ENCODE measurements around the gene CTDP1. TPM values are rescaled to one million over a fixed set of nuclear protein-coding genes. Genes with fewer than 3 reads are reported as not detected.

The CTDP1 gene
- total and polyA plus RNA-seq, 7 experiments from 2014 or later, result 11.6 to 75.3 (median 41.2) TPM

DNA sequence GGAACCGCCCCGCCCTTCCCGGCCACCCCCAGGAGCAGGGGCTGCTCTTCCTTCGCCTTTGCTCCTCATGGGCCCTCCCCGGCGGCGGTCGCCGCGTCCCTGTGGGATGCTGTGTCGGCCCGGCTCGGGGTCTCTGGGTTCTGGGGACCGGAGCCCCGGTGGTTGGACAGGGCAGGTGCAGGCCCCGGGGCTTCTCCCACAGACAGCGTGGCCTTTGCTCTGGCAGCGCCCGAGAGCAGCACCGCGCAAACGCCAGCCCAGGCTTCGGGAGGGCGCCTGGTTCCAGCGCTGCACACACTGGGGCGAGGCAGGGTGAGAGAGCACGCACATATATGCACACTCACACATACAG is 109.1 kb downstream of the CTDP1 start:
- H3K27ac Mint-ChIP-seq, result no peak overlapping the region
- Histone ChIP-seq H3K9me3 (ENCODE audit: control insufficient read depth in 2 of 3, low read length in 3 of 3) (no peaks in the 10 kb centered on the region), H3K36me3 (ENCODE audit: control insufficient read depth in 2 of 3, insufficient read depth in 3 of 3, low read length in 3 of 3) (no peaks in the 10 kb centered on the region), H3K4me3 (ENCODE audit: low read length) (no peak overlapping the region), H3K27me3 (ENCODE audit: control insufficient read depth in 2 of 2, insufficient read depth in 2 of 2, low read length in 2 of 2) (peaks cover 0 to 3% of the 10 kb centered on the region in 2 donors), H3K27ac (ENCODE audit: low read depth, low read length) (no peak overlapping the region), H3K4me1 (ENCODE audit: control insufficient read depth in 2 of 2, insufficient read depth in 2 of 2, low read length in 2 of 2) (no peaks in the 10 kb centered on the region)
- ChIA-PET POLR2A (no interaction called here), CTCF (no interaction called here)
- peak overlapping the region in 1 of 10 donors; percentile 44 for H3K4me3 Mint-ChIP-seq
- H3K9me3 Mint-ChIP-seq, result peaks cover 0 to 3% (median 0%) of the 10 kb centered on the region in 11 donors
- H3K36me3 Mint-ChIP-seq, result peaks cover 0 to 5% (median 0%) of the 10 kb centered on the region in 5 donors
- intact Hi-C loops (cut with micrococcal nuclease), result no loop called here
- ATAC-seq (no peak), DNase-seq (no peak)
- H3K27me3 Mint-ChIP-seq, result peaks cover 54 to 72% (median 64%) of the 10 kb centered on the region in 5 donors
- H3K4me1 Mint-ChIP-seq, result peaks cover 5 to 26% (median 8%) of the 10 kb centered on the region in 7 donors

DNA sequence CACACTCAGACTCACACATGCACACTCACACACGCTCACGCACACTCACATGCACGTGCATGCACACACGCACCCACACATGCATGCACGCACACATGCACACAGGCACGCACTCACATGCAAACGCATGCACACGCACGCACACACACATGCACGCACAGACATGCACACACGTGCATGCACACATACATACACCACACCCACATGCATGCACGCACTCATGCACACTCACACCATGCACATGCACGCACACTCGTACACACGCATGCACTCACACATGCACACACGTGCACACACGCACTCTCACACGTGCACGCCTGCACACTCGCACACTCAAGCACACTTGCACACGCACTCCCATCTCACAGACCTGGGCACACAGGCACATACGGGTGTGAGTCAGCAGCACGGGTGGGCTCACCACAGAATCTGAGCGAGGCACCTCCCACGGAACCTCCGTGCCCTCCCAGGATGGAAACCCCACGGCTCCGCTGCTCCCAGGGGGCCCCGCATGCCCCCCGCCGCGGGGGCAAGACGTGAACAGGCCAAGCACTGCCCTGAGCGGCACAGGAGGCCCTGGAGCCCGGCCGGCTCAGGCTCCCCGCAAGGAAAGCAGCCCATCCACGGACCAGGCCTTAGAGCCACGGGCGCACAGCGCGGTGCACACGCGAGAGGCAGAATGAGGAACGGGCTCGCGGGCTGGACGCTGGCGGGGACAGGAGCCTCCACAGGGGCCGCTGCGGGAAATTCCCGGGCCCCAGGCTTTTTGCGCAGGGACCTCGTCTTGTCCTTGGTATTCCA is 109.7 kb downstream of the CTDP1 start:
- CTCF ChIA-PET, result no interaction called here
- Histone ChIP-seq H3K27me3 (ENCODE audit: control insufficient read depth in 2 of 2, insufficient read depth in 2 of 2, low read length in 2 of 2) (peaks cover 0 to 3% of the 10 kb centered on the region in 2 donors), H3K9me3 (ENCODE audit: control insufficient read depth in 2 of 3, low read length in 3 of 3) (no peaks in the 10 kb centered on the region), H3K4me1 (ENCODE audit: control insufficient read depth in 2 of 2, insufficient read depth in 2 of 2, low read length in 2 of 2) (no peaks in the 10 kb centered on the region), H3K27ac (ENCODE audit: low read depth, low read length) (no peak overlapping the region), H3K36me3 (ENCODE audit: control insufficient read depth in 2 of 3, insufficient read depth in 3 of 3, low read length in 3 of 3) (no peaks in the 10 kb centered on the region), H3K4me3 (ENCODE audit: low read length) (no peak overlapping the region)
- peaks cover 0 to 5% (median 0%) of the 10 kb centered on the region in 5 donors for H3K36me3 Mint-ChIP-seq
- peaks cover 0 to 3% (median 0%) of the 10 kb centered on the region in 11 donors for H3K9me3 Mint-ChIP-seq
- peaks cover 54 to 71% (median 64%) of the 10 kb centered on the region in 5 donors for H3K27me3 Mint-ChIP-seq
- no peak overlapping the region for H3K27ac Mint-ChIP-seq
- POLR2A ChIA-PET, result no interaction called here
- intact Hi-C loops (cut with micrococcal nuclease), result no loop called here
- H3K4me3 Mint-ChIP-seq, result peak overlapping the region in 1 of 10 donors; percentile 44
- peaks cover 5 to 26% (median 8%) of the 10 kb centered on the region in 7 donors for H3K4me1 Mint-ChIP-seq
- ATAC-seq (no peak), DNase-seq (no peak)

DNA sequence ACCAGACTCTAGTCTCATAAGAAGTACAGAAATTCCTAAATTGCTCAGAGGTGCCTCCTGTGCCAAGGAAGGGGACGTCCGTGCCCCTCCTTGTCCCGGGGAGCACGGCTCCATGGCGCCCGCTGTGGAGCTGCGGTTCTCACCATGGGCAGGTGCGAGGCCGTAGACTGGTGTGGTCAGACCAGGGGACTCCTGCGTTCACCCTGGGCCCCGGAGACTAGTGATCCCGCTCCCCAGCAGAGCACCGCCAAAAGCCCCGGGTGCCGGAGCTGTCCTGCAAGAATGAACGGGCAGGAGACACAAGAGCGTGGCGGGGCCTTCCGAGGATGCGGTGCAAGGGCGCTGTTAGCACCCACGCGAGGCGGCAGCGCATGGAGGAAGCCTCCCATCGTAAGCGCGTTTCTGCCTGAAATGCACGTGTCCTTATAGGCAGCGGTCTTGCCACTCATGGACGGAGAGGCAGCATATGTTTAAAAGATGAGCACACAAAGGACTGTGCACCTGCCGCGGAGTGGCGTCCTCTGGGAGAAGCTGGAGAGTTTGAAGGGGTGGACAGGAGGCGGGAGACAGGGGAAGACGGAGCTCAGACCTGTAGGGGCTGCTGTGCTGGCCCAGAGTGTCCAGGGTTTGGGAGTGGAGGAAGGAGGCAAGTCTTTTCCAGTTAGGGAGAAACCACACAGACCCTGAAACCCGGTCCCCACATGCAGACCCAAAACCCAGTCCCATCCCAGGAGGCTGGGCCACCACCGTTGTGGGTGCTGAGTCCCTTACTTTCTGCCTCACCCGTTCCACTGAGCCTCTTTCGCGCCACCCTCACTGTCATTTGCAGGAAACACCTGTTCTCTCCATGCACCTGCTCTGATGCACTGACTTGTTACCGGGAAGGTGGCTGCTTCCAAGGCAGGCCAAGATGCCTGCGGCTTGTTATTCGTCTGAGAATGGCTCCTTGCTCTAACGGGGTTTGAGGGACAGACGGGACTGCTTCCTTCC is 110.6 kb downstream of the CTDP1 start:
- intact Hi-C loops (cut with micrococcal nuclease), result loop anchor here (10.0 kb wide), 3 partner anchors 175 to 355 kb away; partner anchors contain the start of genes HSBP1L1 (in 1 of the 2) and TXNL4A (in 1 of the 2)
- H3K27me3 Mint-ChIP-seq, result peaks cover 57 to 73% (median 65%) of the 10 kb centered on the region in 5 donors
- Histone ChIP-seq H3K36me3 (ENCODE audit: control insufficient read depth in 2 of 3, insufficient read depth in 3 of 3, low read length in 3 of 3) (no peaks in the 10 kb centered on the region), H3K4me1 (ENCODE audit: control insufficient read depth in 2 of 2, insufficient read depth in 2 of 2, low read length in 2 of 2) (no peaks in the 10 kb centered on the region), H3K27me3 (ENCODE audit: control insufficient read depth in 2 of 2, insufficient read depth in 2 of 2, low read length in 2 of 2) (peaks cover 0 to 3% of the 10 kb centered on the region in 2 donors), H3K9me3 (ENCODE audit: control insufficient read depth in 2 of 3, low read length in 3 of 3) (no peaks in the 10 kb centered on the region), H3K27ac (ENCODE audit: low read depth, low read length) (no peak overlapping the region), H3K4me3 (ENCODE audit: low read length) (no peak overlapping the region)
- peaks cover 0 to 5% (median 0%) of the 10 kb centered on the region in 5 donors for H3K36me3 Mint-ChIP-seq
- DNase-seq (no peak), ATAC-seq (no peak)
- ChIA-PET POLR2A (no interaction called here), CTCF (no interaction called here)
- peaks cover 5 to 26% (median 8%) of the 10 kb centered on the region in 7 donors for H3K4me1 Mint-ChIP-seq
- no peak overlapping the region for H3K27ac Mint-ChIP-seq
- H3K9me3 Mint-ChIP-seq, result peaks cover 0 to 3% (median 0%) of the 10 kb centered on the region in 11 donors
- peak overlapping the region in 2 of 10 donors; percentile 29 to 48 for H3K4me3 Mint-ChIP-seq

- peaks cover 0 to 3% (median 0%) of the 10 kb centered on the region in 11 donors for H3K9me3 Mint-ChIP-seq
- H3K4me1 ChIP-seq (ENCODE audit: control insufficient read depth in 2 of 2, insufficient read depth in 2 of 2, low read length in 2 of 2), result no peaks in the 10 kb centered on the region
- H3K36me3 Mint-ChIP-seq, result peaks cover 0 to 5% (median 0%) of the 10 kb centered on the region in 5 donors
- no peaks in the 10 kb centered on the region for H3K36me3 ChIP-seq (ENCODE audit: control insufficient read depth in 2 of 3, insufficient read depth in 3 of 3, low read length in 3 of 3)
- H3K27ac ChIP-seq (ENCODE audit: low read depth, low read length), result no peak overlapping the region
- H3K4me1 Mint-ChIP-seq, result peaks cover 5 to 28% (median 8%) of the 10 kb centered on the region in 7 donors
- H3K27me3 Mint-ChIP-seq, result peaks cover 58 to 74% (median 67%) of the 10 kb centered on the region in 5 donors
- no peaks in the 10 kb centered on the region for H3K9me3 ChIP-seq (ENCODE audit: control insufficient read depth in 2 of 3, low read length in 3 of 3)
- no peak overlapping the region for H3K4me3 ChIP-seq (ENCODE audit: low read length)
- ATAC-seq (peak; percentile 72), DNase-seq (no peak)
- CTCF ChIA-PET, result no interaction called here
- POLR2A ChIA-PET, result no interaction called here
- intact Hi-C loops (cut with micrococcal nuclease), result loop anchor here (10.0 kb wide), 3 partner anchors 174 to 354 kb away; partner anchors contain the start of genes HSBP1L1 (in 1 of the 2) and TXNL4A (in 1 of the 2)
- no peak overlapping the region for H3K27ac Mint-ChIP-seq
- H3K4me3 Mint-ChIP-seq, result peak overlapping the region in 4 of 10 donors; percentile 11 to 45 (median 30)
- peaks cover 0 to 3% of the 10 kb centered on the region in 2 donors for H3K27me3 ChIP-seq (ENCODE audit: control insufficient read depth in 2 of 2, insufficient read depth in 2 of 2, low read length in 2 of 2)
Observed at GRCh38 chr18:79790996-79791972, 111.7 kb downstream of the CTDP1 start.

GRCh38 chr18:79792096-79792987 is 112.7 kb downstream of the CTDP1 start:
- Mint-ChIP-seq H3K4me3 (no peak overlapping the region), H3K9me3 (peaks cover 0 to 3% (median 0%) of the 10 kb centered on the region in 11 donors), H3K27ac (no peak overlapping the region), H3K4me1 (peaks cover 7 to 34% (median 14%) of the 10 kb centered on the region in 7 donors), H3K36me3 (peaks cover 0 to 8% (median 3%) of the 10 kb centered on the region in 5 donors), H3K27me3 (peaks cover 55 to 70% (median 66%) of the 10 kb centered on the region in 5 donors)
- peaks cover 0 to 5% of the 10 kb centered on the region in 2 donors for H3K27me3 ChIP-seq (ENCODE audit: control insufficient read depth in 2 of 2, insufficient read depth in 2 of 2, low read length in 2 of 2)
- no peak overlapping the region for H3K4me3 ChIP-seq (ENCODE audit: low read length)
- H3K27ac ChIP-seq (ENCODE audit: low read depth, low read length), result no peak overlapping the region
- ATAC-seq (no peak), DNase-seq (no peak)
- CTCF ChIA-PET, result no interaction called here
- intact Hi-C loops (cut with micrococcal nuclease), result loop anchor here (10.0 kb wide), 3 partner anchors 172 to 352 kb away; partner anchors contain the start of genes HSBP1L1 (in 1 of the 2) and TXNL4A (in 1 of the 2)
- no peaks in the 10 kb centered on the region for H3K9me3 ChIP-seq (ENCODE audit: control insufficient read depth in 2 of 3, low read length in 3 of 3)
- POLR2A ChIA-PET, result no interaction called here
- H3K36me3 ChIP-seq (ENCODE audit: control insufficient read depth in 2 of 3, insufficient read depth in 3 of 3, low read length in 3 of 3), result no peaks in the 10 kb centered on the region
- H3K4me1 ChIP-seq (ENCODE audit: control insufficient read depth in 2 of 2, insufficient read depth in 2 of 2, low read length in 2 of 2), result no peaks in the 10 kb centered on the region

Measured in naive thymus-derived CD4-positive, alpha-beta T cell (primary cell).